GM21717 (cell line): Measurements from ENCODE around the gene PCSK4.
"Not testable (repeated sequence)": the region's sequence is repeated elsewhere in the genome, so short reads cannot be mapped to it uniquely, and the experiment has no call there.

Experiments used
- ATAC-seq: cut with Tn5 transposase; IDR thresholded peaks from one replicate; pipeline ENCODE4 v1.9.1; 2021; ENCODE audit warnings: mild to moderate bottlenecking, moderate library complexity; ENCODE audit not compliant: unreplicated experiment

PCSK4 gene

GRCh38 chr19:1490311-1491113, at the start of gene PCSK4:
TSS of gene PCSK4 (minus strand) at chr19:1490350. CDS start at chr19:1490346, 4 bp downstream.
- peak; percentile 70 for ATAC-seq

GRCh38 chr19:1539749-1540148, 49.6 kb upstream of the PCSK4 start:
- ATAC-seq, result not testable (repeated sequence)

- ATAC-seq, result no peak
Measured at GRCh38 chr19:1538978-1539377, 48.8 kb upstream of the PCSK4 start.

DNA sequence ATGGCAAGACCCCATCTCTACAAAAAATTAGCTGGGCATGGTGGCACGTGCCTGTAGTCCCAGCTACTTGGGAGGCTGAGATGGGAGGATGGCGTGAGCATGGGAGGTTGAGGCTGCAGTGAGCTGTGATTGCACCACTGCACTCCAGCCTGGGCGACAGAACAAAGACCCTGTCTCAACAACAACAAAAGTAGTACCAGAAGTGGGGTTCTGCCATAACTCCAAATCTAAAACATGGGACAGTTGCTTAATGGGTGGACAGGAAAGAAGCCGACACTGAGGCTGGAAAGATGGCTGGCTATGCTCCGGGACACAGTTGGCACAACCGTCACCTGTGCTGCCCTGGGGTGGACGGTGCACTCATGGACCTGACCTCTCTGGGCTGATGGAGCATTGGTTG, 45.5 kb upstream of the PCSK4 start:
- not testable (repeated sequence) for ATAC-seq

GRCh38 chr19:1534972-1535371, 44.8 kb upstream of the PCSK4 start:
- no peak for ATAC-seq

DNA sequence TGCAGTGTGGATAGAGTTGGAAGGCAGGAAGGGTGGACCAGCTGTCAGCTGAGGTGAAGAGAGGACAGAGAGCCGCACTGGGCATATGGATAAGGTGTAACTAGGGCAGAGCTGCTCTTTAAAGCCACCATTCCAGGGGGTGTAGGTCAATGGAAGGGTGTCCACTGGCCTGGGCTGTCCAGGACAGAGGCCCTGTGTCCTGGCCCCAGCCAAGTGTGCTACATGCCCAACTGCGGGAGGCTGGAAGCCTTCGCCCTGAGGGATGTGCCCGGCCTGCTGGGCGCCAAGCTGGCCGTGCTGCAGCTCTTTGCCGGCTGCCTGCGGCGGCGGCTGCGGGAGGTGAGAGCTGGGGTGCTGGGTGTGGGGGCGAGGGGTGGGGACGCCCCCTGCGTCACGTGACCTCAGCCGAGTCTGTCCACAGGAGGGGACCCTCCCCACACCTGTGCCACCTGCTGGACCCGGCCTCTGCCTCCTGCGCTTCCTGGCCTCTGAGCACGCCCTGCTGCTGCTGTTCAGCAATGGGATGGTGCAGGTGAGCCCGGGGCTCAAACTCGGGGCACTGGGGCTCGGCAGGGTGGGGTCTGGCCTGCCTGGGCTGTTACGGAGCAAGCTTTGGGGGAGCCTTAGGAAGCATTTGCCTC, 43.5 kb upstream of the PCSK4 start:
- no peak for ATAC-seq

DNA sequence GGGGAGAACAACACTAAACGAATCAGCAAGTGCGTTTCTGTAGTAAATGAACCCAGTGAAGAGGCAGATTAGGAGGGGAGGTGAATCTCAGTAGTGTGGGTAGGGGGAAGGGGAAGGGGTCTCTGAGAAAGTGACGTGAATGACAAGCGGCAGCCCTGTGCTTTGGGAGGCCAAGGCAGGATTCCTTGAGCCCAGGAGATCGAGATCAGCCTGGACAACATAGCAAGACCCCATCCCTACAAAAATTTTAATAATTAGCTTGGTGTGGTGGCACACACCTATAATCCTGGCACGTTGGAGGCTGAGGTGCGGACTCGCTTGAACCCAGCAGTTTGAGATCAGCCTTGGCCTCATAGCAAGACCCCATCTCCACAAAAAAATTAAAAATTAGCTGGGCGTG, 41.9 kb upstream of the PCSK4 start:
- ATAC-seq, result no peak

- ATAC-seq, result no peak
Measured at GRCh38 chr19:1531587-1531986, 41.4 kb upstream of the PCSK4 start.

GRCh38 chr19:1530856-1531255, 40.7 kb upstream of the PCSK4 start:
- not testable (repeated sequence) for ATAC-seq

GRCh38 chr19:1529430-1529816, 39.3 kb upstream of the PCSK4 start:
- ATAC-seq, result no peak

DNA sequence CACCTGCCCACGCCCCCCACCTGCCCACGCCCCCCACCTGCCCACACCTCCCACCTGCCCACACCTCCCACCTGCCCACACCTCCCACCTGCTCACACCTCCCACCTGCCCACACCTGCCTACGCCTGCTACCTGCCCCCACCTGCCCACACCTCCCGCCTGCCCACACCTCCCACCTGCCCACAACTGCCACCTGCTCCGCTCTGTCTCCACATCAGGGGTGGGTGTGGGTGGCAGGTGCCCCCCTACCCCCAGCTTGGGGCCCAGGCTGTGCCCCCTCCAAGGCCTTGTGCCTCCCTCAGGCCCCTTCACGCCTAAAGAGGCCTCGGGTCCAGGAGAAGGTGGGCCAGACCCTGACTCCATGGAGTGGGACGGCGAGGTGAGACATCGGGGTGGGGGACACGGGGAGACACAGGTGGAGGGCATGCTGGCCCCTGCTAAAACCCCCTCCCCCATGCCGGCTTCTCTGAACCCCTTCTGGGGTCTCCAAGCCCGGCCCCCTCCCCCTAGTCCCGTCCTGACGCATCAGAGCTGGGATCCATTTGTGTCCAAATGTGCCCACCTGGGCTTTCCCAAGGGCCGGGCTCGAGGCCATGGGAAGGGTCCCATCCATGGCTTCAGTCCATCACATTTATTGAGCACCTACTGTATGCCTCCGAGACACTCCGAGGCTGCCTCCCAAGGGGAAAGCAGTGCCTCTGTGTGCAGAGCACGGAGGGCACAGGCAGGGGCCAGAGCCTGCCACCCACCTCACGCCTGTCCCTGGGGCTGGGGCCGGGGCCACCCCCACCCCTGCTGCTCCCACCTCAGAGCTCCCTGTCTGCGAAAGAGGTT, 38.7 kb upstream of the PCSK4 start:
- no peak for ATAC-seq

GRCh38 chr19:1527650-1528309, 37.6 kb upstream of the PCSK4 start:
- no peak for ATAC-seq

- ATAC-seq, result no peak
Measured at GRCh38 chr19:1526979-1527649, 37.0 kb upstream of the PCSK4 start.

GRCh38 chr19:1526066-1526778, 36.1 kb upstream of the PCSK4 start:
- ATAC-seq, result no peak

- no peak for ATAC-seq
Measured at GRCh38 chr19:1525343-1525742, 35.2 kb upstream of the PCSK4 start.

DNA sequence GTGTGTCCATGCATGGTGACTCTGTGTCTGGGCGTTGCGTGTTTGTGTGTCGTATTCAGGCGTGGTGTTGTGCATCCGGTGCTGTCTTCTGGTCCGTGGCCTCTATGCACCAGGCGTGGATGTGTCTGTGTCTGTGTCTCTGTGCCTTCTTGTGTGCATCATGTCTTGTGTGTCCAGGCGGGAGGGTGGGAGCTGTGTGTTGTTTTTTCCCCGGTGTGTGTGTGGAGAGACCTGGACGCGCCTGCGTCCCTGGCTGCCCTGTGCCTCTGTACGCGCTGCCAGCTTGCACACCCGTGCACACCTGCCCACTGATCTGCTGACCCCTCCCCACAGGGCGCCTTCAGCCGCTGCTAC, 34.8 kb upstream of the PCSK4 start:
- ATAC-seq, result no peak

- ATAC-seq, result no peak
Measured at GRCh38 chr19:1524287-1524971, 34.3 kb upstream of the PCSK4 start.

- ATAC-seq, result no peak
Measured at GRCh38 chr19:1523412-1524286, 33.5 kb upstream of the PCSK4 start, which contains the start of gene PLK5. TSS of gene PLK5 (plus strand) at chr19:1524077. CDS start at chr19:1526997, 2,920 bp downstream.
